HG03045 (cell line): ENCODE data around the gene CAVIN2.

Source experiments
- ATAC-seq: cut with Tn5 transposase; IDR thresholded peaks from one replicate; pipeline ENCODE4 v1.9.1; 2021; ENCODE audit warnings: mild to moderate bottlenecking, moderate library complexity; ENCODE audit not compliant: unreplicated experiment

CAVIN2 gene, protein sequence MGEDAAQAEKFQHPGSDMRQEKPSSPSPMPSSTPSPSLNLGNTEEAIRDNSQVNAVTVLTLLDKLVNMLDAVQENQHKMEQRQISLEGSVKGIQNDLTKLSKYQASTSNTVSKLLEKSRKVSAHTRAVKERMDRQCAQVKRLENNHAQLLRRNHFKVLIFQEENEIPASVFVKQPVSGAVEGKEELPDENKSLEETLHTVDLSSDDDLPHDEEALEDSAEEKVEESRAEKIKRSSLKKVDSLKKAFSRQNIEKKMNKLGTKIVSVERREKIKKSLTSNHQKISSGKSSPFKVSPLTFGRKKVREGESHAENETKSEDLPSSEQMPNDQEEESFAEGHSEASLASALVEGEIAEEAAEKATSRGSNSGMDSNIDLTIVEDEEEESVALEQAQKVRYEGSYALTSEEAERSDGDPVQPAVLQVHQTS

GRCh38 chr2:191846515-191847476 lies at the start of gene CAVIN2:
CAVIN2 (minus strand) TSS chr2:191847088; CDS start chr2:191846925, 163 bp downstream.
- ATAC-seq: no peak

DNA sequence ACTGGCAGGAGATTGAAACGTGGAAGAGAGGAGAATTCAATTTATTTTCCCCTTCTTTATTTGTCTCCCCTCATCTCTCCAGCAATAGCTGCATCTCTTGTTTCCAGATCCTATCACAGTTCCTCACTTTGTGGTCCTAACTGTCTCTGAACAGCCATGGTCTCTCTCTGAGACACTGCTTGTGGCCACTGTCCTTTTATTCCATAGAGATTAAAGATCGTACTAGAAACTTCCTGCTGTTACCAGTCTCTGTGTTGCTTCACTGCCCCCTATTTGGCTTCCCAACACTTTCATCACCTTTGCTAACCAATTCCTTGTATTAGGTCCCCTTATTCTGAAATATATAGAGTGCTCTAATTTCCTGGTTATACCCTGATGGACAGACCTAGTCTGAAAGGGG lies 48.9 kb upstream of the CAVIN2 start:
- no peak for ATAC-seq

DNA sequence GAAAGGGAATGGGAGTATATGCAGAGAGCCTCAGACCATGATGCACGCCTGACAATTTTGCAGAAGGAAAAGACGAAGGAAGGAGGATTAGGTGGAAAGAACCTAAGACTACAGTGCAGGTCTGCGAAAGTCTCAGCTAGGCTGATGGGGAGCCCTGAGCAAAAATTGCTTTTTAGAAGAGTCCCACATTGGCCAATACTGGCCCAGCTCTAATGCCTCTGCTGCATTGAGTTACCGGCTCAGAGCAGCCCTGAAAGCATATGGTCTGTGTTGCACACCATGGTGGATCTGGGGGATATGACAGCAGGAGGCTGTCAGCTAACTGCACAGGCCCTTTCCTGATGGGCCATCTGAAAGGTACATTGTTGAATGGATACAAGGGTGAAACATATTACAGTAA lies 48.3 kb upstream of the CAVIN2 start:
- no peak for ATAC-seq

- no peak for ATAC-seq
Measured at GRCh38 chr2:191894681-191895147, 47.8 kb upstream of the CAVIN2 start.

GRCh38 chr2:191892391-191892790 lies 45.5 kb upstream of the CAVIN2 start:
- ATAC-seq: no peak

DNA sequence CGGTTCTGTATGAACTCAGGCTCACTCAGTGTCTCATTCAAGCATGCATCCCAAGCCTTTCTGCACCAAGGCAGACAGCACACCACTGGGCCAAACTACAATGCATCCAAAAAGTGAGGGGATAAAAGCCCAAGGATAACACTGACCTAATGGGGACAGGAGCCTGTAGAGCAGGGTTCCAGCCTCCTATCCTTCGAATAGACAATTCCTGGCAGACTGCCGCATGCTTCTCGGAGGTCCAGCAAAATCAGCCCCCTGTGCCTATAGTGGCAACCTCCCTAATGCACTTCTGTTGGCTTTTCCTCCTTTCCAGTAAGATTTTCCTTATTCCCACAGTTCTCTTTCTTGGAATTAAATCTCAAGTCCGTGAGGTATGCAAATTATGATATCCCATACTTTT lies 44.8 kb upstream of the CAVIN2 start:
- no peak for ATAC-seq

- no peak for ATAC-seq
Measured at GRCh38 chr2:191889931-191890330, 43.0 kb upstream of the CAVIN2 start.

- no peak for ATAC-seq
Measured at GRCh38 chr2:191888400-191889166, 41.7 kb upstream of the CAVIN2 start.

DNA sequence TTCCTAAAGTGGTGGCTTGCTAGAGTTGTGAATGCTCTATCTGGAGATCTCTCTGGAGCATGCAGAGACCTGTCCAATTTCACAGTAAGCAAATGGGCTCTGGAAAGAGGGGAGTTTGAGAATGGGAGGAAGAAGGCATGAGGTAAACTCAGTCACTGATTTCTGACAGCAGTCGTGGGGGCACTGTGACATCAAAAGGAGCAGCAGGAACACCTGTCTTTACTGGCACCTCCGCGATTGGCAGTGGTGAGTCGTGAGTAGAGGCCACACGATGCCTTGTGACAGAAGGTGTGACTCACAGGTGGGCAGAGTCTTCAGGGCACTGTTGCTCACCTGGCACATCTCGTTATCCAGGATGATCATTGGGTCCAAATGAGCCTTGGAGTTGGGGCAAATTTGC lies 38.8 kb upstream of the CAVIN2 start:
- ATAC-seq: no peak

GRCh38 chr2:191885098-191885497 lies 38.2 kb upstream of the CAVIN2 start:
- ATAC-seq: no peak

- ATAC-seq: no peak
Measured at GRCh38 chr2:191881982-191882816, 35.3 kb upstream of the CAVIN2 start.

GRCh38 chr2:191878548-191879279 lies 31.8 kb upstream of the CAVIN2 start:
- ATAC-seq: no peak

DNA sequence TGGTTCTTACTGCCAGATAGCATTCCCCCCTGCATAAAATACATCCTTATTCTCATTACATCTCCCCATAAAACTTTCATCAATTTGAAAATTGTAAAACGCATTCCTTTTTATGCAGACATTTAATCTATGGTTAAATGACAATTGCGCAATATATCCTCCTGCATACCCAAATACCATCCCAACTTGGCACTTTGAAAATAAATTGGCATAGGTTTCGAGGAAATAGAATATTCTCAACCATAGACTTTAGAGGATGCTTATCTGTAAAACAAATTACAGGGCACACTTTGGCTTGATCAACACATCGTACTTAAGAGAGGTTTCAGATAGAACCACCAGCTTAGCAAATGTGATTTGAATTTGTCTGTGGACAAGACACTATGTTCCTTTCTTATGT lies 31.0 kb upstream of the CAVIN2 start:
- ATAC-seq: no peak

- ATAC-seq: no peak
Measured at GRCh38 chr2:191875859-191876258, 29.0 kb upstream of the CAVIN2 start.

DNA sequence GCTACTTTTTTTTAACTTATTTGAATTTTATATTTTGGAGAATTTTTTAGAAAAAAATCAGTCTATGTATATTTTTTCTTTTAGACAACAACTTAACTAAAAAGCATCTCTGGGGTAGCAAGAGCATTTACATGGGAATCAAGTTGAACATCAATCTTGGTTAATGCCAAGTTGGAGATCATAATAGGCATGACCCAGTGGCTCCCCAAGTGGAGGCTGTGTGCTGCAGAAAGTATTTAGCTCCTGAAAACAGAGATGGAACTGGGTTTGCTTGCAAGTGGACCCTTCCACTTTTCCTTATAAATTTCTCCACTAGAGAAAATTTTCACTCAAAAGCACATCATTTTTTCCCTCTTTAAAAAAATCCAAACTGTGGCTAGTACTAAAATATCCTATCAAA lies 23.9 kb upstream of the CAVIN2 start:
- ATAC-seq: no peak

DNA sequence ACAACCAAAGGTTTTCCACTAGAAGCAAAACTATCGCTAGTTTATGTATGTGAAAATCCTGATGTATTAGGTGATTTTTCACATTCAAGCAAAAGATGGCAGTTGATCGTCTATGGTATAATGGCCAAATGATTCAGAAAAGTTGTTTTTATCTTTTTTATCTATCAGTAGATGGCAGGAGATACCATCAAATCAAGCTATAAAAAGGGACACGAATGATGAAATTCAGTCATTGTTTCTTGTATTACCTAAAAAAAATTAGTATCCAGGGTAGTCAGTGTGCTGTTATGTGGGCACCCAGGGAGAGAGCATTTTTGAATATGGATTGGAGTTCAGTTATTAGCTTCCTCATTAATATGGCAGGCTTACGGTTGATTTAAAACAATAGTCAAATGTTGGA lies 22.9 kb upstream of the CAVIN2 start:
- no peak for ATAC-seq

DNA sequence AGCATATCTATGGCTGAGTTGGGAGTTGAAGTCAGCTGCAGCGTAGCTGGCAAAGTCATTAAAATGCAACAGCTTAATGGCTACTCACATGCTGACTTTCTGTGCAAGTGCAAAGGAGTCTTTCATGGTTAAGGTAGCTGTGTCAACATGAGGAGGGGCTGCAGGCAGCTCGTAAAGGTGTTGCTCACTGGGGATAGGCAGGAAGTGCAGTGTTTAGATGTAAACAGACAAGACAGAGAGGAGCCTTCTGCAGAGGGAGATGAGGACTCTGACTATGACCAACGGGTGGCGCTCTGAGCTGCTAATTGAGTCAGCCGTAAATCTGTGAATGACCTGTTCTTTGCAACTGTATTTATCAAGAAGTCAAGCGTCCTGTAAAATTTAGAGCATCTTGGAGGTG lies 22.3 kb upstream of the CAVIN2 start:
- no peak for ATAC-seq

DNA sequence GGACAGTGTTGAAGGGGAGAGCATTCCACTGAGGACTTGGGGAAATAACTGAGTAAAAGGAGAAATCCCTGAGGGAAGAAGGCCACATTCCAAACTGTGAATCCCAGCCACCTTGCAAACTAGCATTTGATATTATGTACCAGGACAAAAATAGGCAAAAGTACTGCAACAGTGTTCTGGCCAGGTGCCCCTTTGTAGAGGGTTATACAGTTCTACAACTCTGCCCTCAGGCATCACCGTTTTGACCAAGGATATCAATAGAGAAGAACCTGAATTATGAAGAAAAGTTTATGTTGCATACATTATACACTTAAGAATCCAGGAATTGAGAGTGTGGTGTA lies 20.6 kb upstream of the CAVIN2 start:
- ATAC-seq: no peak

- no peak for ATAC-seq
Measured at GRCh38 chr2:191866675-191867506, 20.0 kb upstream of the CAVIN2 start.
